ENCODE measurements around the gene PHOSPHO2. TPM values are rescaled to one million over a fixed set of nuclear protein-coding genes. Genes with fewer than 3 reads are reported as not detected.
"Not testable (repeated sequence)": the region's sequence is repeated elsewhere in the genome, so short reads cannot be mapped to it uniquely, and the experiment has no call there.

Gene PHOSPHO2
- total RNA-seq, 1 donor from 2014 or later, result 11.8 TPM

DNA sequence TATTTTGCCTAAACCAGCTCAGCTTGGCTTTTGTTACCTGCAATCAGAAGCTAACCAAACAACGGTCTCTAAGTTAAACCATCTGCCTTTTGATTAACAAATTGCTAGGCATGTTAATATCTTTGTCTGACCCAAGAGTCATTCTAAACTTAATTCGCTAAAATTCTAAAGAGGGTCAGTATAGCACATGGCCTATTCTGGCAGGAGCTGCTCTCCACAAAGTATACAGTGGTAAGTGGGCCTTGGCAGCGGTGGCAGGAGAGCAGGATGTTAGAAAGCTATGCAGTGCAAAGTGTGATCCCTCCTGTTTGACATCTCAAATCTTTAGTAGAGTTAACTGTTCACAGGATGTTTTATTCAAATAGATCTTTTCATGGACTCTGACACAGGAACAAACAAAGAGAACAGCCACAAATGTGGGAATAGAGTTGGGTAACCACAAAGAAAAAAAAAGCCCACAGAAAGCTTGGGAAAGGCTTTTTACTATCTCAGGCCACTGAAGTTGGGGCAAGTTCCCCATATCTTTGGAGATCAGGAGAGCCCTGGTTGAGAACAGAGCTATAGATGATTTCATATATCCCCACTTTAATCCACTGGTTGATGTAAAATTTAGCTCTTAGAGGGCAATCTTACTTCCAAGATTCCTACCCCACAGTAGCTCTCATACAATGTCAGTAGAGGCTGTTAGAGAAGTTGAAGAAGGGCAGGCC is 10.7 kb upstream of the PHOSPHO2 start:
- FAIRE-seq, result no peak
- DNase-seq (ENCODE audit: low spot score in 2 of 2), result no peak

DNA sequence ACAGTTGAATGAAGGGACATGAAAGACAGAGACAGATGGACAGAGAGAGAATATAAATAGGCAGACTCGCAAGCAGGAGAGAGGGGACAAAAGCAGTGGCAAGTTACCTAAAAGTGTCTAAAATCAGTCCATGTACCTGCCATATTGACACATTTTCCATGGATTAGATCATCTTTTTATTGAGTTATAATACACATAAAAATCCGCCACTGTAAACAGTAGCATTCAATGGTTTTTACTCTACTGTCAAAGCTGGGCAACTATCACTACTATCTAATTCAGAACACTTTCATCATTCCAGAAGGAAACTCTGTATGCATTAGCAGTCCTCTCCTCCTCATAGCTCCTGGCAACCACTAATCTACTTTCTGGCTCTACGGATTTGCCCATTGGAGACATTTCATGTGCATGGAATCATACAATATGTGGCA is 10.1 kb upstream of the PHOSPHO2 start:
- DNase-seq (ENCODE audit: low spot score in 2 of 2) (no peak), FAIRE-seq (no peak)

DNA sequence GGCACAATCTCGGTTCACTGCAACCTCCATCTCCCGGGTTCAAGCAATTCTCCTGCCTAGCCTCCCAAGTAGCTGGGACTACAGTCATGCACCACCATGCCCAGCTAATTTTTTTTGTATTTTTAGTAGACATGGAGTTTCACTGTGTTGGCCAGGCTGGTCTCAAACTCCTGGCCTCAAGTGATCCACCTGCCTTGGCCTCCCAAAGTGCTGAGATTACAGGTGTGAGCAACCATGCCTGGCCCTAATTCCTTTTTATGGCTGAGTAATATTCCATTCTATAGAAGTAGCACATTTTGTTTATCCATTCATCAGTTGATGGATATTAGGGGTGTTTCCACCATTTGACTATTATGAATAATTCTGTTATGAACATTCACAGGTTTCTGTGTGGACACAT is 9.6 kb upstream of the PHOSPHO2 start:
- FAIRE-seq; DNase-seq (ENCODE audit: low spot score in 2 of 2): not testable (repeated sequence)

DNA sequence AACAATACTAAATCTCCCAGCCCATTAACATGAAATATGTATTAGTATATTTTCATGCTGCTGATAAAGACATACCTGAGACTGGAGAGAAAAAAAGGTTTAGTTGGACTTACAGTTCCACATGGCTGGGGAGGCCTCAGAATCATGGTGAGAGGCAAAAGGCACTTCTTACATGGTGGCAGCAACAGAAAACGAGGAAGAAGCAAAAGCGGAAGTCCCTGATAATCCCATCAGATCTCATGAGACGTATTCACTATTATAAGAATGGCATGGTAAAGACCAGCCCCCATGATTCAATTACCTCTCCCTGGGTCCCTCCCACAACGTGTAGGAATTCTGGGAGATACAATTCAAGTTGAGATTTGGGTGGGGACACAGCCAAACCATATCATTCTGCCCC is 7.4 kb upstream of the PHOSPHO2 start:
- not testable (repeated sequence) for DNase-seq (ENCODE audit: low spot score in 2 of 2); FAIRE-seq

DNA sequence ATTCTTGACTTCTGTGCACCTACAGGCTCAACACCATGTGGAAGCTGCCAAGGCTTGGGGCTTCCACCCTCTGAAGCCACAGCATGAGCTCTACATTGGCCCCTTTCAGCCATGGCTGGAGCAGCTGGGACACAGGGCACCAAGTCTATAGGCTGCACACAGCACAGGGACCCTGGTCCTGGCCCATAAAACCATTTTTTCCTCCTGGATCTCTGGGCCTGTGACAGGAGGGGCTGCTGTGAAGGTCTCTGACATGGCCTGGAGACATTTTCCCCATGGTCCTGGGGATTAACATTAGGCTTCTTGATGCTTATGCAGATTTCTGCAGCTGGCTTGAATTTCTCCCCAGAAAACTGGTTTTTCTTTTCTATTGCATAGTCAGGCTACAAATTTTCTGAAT is 6.3 kb upstream of the PHOSPHO2 start:
- not testable (repeated sequence) for DNase-seq (ENCODE audit: low spot score in 2 of 2); FAIRE-seq

DNA sequence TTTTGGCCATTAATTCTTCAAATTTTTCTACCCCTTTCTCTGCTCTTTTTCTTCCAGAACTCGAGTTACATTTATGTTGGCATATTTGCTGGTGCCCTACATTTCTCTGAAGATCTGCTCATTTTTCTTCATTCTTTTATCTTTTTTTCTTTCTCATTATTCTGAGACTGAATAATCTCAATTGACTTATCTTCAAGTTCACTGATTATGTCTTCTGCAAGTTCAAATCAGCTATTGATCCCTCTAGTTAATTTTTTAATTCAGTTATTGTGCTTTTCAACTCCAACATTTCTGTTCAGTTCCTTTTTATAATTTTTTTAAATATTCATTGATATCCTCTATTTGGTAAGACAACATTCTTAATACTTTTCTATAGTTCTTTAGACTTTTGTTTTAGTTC is 3.3 kb upstream of the PHOSPHO2 start:
- no peak for DNase-seq (ENCODE audit: low spot score in 2 of 2)
- peak; percentile 26 for FAIRE-seq

DNA sequence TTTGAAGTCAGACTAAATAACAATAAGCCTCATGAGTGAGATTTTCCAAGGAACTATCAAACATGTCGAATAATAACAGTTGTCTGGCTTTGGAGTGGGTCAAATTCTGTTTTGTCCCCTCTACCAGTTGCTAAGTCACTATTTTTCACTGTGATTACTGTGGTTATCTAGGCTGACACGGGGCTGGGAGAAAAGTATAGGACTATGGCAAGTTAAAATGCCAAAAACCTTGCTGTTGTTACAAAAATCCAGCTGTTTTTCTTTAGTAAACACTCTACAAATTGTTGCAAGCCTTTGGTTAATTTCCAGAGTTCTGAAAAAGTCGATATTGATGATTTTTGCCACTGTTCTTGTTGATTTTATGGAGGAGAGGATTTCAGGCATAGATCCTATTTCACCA is 1.6 kb upstream of the PHOSPHO2 start:
- no peak for FAIRE-seq
- no peak for DNase-seq (ENCODE audit: low spot score in 2 of 2)

DNA sequence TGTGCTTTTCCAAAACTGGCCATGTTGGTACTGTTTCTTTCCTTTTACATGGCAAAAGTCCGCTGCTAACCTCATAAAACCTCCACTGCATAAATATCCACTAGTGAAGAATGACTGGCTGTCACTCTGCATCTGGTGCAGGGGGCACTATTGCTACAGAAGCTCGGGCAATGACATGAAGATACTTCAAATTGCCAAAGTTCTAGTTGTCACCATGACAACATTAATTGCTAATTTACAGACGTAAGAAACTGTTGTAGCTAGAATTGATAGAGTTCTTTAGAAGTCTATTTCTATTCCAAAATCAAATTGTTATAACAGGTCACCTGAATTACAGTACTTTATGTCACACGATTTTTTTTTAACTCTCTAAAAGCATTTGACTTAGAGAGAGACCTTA is 909 bp upstream of the PHOSPHO2 start:
- FAIRE-seq (no peak), DNase-seq (ENCODE audit: low spot score in 2 of 2) (peak in 1 of 2 donors; percentile 19)

DNA sequence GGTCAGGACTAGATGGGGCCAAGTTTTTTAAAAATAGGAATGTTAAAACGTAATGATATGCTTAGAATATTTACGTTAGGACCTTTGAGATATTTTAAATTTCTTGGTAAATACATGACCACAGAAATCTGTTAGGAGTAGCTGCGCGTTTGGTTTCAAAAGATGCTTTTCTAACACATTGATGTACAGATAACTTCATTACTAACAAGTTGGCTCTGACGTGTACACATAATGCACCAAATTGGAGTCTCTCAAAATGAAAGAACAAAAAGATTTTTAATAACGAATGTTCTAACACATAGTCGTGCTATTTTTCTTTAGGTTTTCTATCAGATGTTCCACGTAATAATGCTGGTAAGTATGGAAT is 608 bp downstream of the PHOSPHO2 start:
- no peak for FAIRE-seq

DNA sequence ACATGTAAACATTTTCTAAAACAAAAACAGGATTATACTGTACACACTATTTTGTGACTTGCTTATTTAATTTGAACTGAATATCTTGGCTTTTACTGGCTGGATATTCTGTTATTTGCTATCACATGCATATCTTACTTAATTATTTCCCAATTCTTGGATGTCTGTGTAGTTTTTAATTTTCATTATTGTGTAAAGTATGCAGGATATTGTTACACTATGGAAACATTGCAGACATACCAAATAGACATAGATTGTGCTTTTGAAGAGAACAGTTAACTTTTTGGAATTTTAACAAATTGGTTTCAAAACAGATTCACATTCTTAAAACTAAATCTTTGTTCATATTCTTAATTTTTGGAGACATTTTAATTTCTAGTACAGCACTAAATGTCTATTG is 2.1 kb downstream of the PHOSPHO2 start:
- no peak for FAIRE-seq
- no peak for DNase-seq (ENCODE audit: low spot score in 2 of 2)

More for the DNA sequence above, 608 bp downstream of the PHOSPHO2 start:
- no peak for DNase-seq (ENCODE audit: low spot score in 2 of 2)

DNA sequence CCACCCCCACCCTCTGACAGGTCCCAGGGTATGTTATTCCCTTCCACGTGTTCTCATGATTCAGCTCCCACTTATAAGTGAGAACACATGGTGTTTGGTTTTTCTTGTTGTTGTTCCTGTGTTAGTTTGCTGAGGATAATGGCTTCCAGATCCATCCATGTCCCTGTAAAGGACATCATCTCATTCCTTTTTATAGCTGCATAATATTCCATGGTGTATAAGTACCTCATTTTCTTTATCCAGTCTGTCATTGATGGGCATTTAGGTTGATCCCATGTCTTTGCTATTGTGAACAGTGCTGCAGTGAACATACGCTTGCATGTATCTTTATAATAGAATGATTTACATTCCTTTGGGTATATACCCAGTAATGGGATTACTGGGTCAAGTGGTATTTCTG is 4.9 kb downstream of the PHOSPHO2 start:
- not testable (repeated sequence) for DNase-seq (ENCODE audit: low spot score in 2 of 2); FAIRE-seq

DNA sequence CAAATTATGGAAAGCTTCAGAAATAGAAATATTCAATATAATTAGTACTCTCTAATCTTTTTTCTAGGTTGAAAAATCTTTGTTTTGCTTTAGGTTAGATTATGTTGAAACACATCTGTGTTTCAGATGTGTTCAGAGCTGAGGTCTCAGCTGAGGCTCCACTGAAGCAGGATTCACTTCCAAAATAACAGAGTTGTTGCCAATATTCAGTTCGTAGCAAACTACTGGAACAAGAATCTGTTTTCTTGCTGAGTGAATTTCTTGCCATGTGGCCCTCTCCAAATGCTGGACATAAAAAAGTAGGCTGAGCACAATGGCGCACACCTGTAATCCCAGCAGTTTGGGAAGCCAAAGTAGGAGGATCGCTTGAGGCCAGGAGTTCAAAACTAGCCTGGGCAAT is 8.7 kb downstream of the PHOSPHO2 start:
- FAIRE-seq (no peak), DNase-seq (ENCODE audit: low spot score in 2 of 2) (no peak)

DNA sequence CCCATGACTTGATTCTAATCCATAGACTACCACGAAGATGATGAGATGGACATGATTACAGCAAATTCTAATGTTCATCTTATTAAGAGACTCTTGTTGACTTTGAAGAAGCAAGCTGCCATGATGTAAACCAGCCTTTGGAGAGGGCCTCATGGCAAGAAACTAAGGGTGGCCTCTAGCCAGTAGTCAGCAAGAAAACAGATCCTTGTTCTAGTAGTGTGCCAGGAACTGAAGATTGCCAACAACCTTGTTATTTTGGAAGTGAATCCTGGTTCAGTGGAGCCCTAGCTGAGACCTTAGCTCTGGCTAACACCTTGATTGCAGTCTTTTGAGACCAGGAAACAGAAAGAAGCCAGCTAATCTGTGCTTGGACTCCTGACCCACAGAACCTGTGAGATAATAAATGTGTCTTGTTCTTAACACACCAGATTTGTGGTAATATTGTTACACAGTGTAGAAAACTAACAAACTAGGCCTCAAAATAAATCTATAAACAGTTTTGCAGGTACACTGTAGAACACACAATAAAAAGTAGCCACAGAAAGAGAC is 10.0 kb downstream of the PHOSPHO2 start:
- FAIRE-seq (no peak), DNase-seq (ENCODE audit: low spot score in 2 of 2) (no peak)

DNA sequence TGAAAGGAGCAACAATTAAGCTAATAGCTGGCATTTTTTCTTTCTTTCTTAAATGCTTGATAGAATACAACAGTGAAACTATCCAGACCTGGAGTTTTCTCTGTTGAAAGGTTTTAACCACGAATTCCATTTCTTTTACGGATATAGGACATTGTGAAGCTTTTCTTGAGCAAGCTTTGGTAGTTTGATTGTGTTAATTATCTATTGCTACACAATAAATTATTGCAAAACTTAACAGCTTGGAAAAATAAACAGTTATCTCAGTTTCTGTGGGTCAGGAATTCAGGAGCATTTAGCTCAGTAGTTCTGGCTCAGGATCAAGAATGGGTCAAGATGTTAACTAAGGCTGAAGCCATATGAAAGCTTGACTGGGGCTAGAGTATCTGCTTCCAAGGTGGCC is 11.7 kb downstream of the PHOSPHO2 start:
- FAIRE-seq, result no peak
- DNase-seq (ENCODE audit: low spot score in 2 of 2), result no peak

DNA sequence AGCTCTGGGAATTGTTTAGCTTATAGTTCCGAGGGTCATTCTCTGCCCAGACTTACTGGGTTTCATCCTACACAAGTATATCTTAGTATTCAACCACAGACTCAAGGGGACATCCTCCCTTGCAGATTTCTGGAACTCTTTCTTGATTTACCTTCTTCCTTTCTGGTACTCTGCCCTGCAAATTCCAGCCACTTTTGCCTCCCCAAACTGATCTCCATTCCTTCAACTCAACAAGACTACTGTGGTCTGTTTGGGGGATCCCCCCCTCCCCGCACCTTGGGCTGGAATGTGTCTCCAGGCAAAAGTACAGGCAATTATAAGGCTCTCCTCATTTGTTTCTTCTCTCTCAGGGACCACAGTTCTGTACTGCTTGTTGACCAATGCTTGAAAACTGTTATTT is 13.4 kb downstream of the PHOSPHO2 start:
- FAIRE-seq (no peak), DNase-seq (ENCODE audit: low spot score in 2 of 2) (no peak)

DNA sequence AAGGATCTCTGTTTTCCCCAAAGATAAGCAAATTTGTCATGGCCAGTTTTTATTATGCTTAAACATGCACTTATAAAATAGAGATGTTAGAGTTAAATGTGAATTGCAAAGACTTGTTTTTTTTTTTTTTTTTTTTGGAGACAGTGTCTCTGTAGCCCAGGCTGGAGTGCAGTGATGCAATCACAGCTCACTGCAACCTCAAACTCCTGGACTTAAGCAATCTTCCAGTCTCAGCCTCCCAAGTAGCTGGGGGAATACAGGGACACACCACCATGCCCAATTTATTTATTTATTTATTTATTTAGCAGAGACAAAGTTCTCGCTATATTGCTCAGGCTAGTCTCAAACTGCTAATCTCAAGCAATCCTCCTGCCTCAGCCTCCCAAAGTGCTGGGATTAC is 15.1 kb downstream of the PHOSPHO2 start:
- DNase-seq (ENCODE audit: low spot score in 2 of 2), result no peak
- FAIRE-seq, result no peak

DNA sequence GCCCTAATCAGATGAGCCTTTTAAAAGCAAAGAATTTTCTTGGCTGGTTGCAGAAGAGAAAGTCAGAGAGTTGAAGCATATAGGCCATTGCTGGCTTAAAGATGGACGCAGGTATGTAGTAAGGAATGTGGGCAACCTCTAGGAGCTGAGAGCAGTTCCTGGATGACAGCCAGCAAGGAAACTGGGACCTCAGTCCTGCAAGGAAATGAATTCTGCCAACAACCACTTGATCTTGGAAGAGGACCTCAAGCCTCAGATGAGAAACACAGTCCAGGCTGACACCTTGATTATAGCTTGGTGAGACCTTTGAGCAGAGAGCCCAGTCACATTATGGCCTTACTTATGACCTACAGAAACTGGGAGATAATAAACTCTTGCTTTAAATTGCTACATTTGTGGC is 15.7 kb downstream of the PHOSPHO2 start:
- DNase-seq (ENCODE audit: low spot score in 2 of 2) (no peak), FAIRE-seq (no peak)

DNA sequence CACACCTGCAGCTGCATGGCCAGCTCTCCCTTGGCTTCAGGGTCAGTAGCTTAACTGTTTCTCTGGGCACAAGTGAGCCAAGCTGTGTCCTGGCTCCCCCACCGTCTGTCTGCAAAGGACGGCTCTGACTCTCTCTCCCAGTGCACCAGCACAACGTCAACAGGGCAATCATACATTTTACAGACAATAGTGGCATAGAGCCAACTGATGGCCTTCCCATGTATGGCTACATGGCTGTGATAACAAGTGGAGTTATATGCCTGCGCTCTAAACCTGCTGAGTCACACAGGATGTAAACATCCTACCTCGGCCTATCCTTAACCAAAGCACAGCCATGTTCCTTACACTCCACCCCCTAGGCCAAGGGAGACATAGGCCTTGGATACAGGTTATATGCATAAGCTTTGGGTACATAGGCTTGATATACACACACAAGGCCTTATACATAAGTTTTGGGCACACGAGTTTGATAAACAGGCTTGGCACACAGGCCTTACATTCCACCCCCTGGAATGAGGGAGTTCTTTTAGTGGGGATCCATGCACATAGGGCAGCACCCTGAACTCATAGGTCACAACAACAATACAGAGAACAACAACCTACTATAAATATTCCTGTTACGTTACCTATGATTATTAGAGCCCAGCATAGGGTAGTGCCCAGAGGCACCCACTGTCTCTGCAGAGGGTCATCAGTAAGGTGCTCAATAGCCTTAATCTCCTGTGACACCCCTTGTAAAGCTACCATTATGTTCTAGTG is 17.7 kb downstream of the PHOSPHO2 start:
- no peak for FAIRE-seq

DNA sequence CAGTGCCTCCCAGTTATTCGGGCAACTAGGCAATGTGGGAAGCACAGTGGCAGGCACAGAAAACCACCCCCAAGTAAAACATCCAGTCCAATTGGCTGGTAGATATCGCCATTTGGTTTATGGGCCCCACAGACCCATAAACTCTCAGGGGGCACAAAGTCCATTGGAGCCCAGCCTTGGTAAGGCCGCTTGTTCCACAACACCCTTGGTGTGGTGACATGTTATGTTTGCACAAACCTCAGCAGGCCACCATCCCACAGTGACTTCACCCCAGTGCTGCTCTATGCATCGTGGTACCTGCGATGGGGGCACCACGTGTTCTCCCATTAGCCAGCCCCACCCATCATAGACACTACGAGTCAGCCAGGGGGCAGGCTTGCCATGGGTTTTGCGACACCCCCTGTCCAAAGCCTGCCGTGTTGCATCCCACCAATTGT is 18.5 kb downstream of the PHOSPHO2 start:
- no peak for DNase-seq (ENCODE audit: low spot score in 2 of 2)
- FAIRE-seq, result no peak

More for the DNA sequence above, 17.7 kb downstream of the PHOSPHO2 start:
- DNase-seq (ENCODE audit: low spot score in 2 of 2), result no peak

DNA sequence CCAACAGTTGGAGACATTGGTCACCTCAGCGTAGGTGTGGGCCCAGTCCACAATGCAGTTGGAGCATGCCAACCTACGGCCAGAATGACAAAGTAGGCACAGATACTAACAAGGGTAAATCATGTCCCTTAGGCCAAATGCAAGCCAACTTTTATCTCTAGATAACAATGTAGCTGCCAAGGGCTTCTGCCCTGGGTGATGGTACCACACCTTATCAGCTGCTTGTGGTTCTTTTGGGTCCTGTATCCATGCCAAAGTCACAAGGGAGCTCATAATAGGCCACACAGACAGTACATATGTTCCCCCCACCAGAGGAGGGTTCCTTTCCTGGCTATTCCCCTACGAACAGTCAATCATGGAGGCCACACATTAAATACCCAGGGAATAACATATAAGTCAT is 19.1 kb downstream of the PHOSPHO2 start:
- DNase-seq (ENCODE audit: low spot score in 2 of 2) (no peak), FAIRE-seq (no peak)

DNA sequence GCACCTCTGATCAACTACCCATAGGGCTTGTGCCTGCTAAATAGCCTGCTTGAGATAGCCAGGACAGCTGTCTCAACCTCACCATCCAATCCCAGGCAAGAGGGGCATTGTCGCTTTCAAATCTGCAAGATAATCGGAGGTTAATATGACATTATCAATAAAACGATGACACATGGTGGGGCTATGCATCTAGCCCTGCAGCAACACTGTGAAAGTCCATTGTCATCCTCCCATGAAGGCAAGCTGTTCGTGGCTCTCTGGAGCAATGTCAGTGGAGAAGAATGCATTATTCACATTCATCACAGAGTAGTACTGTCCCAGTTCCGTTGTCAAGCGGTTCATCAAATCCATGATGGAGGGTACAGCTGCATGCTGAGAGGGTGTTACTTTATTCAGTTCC is 20.4 kb downstream of the PHOSPHO2 start:
- DNase-seq (ENCODE audit: low spot score in 2 of 2) (no peak), FAIRE-seq (no peak)

Measured in frontal cortex (tissue), 4 donors.